Stimulated activated CD8-positive, alpha-beta memory T cell treated with anti-CD3 and anti-CD28 coated beads, Interleukin-7, amount 100 ng/mL, for 1 hour (primary cell): ENCODE measurements around the gene TOR4A.

ENCODE experiments used
- DNase-seq, 2 donors: peaks; one replicate each; pipeline ENCODE4 v3.0.0-alpha.2; 2020; ENCODE audit warnings: low read depth in 2 of 2

TOR4A gene

DNA sequence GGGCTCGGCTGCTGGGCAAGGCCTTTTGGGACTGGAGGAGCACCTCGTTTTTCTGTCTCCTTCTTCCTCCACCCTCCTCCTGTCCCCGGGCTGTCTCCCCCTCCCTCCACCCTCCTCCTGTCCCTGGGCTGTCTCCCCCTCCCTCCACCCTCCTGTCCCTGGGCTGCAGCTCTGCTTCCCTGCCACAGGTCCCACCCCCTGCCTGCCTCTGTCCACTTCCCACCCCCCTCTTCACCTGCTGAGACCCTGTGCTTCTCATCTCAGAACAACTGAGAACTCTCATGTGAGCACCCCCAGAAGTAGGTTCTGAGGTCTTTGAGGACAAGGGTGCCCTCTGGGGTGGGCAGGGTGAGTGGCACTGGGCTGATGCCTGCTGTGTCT, 5.8 kb upstream of the TOR4A start:
- no peak for DNase-seq

DNA sequence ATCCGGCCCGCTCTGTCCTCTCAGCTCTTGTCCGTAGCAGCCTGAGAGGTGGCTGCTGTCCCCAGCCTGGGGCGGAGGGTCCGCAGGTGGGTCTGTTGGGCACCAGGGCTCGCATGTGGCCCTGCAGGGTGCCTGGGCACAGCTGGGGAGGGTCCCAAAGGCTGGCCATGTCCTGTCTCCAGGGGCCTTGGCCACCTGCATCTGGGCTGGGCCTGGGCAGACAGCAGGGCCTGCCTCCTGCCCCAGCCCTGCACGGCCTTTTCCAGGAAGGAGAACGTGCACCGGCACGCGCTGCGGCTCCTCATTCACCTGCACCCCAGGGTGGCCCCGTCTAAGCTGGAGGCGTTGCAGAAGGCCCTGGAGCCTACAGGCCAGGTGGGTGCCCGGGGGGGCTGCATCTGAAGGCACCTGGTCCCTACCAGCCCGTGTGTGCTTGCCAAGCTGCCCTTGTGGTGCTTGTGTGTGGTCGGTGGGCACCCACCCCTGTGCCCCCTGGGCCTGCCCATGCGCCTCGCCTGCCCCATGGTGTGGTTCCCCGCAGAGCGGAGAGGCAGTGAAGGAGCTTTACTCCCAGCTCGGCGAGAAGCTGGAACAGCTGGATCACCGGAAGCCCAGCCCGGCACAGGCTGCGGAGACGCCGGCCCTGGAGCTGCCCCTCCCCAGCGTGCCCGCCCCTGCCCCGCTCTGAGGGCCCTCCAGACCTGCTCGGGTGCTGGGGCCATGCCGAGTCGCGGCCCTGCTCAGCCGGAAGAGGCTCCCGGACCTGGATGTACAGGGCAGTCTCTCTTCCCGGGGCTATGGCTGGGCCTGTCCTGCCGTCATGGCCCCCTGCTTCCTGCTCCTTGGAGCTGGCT, 5.1 kb upstream of the TOR4A start:
- no peak for DNase-seq

DNA sequence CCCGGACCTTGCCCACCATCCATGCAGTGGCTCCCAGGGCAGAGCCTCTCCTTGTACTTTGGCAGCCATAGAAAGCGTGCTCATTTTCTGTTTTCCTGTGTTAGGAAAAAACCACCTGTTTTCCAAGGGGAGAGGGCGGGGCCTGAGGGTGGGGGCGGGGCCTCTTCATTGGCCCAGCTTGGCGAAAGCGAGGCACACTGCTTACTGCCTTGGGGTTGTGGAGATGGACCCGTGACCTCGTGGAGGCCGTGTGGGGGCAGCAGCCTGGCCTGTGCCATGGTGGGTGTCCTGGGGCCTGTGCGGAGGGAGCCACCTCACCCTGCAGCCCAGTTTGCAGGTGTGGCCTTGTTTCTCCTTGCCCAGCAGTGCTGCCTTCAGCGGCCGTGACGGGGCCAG, 4.4 kb upstream of the TOR4A start:
- DNase-seq, result no peak

DNA sequence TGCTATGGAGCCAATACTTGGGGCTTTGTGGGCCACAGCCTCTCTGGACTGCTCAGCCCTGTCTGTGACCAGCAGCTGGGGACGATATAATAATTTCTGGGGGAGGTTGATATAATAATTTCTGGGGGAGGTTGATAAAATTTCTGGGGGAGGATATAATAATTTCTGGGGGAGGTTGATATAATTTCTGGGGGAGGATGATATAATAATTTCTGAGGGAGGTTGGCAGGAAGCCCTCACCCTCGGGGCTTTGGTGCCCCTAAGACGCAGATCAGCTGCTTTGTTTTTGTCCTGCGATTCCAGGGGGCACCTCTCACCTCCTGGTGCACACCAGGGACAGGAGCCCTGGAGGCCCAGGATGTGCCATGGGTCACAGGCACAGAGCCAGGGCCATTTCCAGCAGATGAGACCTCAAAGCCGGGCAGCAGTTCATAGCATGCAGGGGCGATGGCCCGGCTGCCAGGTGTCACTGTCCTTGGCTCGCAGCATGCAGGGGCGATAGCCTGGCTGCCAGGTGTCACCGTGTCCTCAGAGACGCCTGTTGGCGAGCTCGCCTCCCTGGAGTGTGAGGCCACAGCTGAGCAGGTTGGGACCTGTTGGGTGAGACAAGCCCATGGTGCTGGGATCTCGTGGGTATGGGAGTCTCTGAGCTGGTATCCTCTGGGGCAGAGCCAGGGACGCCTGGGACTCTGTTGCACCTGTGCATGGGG, 3.8 kb upstream of the TOR4A start:
- DNase-seq, result no peak

DNA sequence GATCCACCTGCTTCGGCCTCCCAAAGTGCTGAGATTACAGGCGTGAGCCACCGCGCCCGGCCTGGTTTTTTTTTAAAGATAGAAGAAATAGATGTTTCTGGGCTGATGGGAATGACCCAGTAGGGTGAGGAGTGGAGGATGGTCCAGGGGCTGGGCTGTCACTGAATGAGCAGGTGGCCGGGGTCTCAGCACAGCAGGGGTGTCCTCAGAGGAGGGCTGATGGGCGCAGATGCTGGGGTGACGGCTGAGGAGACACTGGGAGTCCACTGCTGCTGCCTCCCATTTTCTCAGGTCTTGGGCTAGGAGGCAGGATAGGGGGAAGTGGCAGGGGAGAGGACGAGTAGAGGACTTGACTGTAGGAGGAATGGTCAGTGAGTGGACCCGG, 2.3 kb upstream of the TOR4A start:
- DNase-seq, result no peak

DNA sequence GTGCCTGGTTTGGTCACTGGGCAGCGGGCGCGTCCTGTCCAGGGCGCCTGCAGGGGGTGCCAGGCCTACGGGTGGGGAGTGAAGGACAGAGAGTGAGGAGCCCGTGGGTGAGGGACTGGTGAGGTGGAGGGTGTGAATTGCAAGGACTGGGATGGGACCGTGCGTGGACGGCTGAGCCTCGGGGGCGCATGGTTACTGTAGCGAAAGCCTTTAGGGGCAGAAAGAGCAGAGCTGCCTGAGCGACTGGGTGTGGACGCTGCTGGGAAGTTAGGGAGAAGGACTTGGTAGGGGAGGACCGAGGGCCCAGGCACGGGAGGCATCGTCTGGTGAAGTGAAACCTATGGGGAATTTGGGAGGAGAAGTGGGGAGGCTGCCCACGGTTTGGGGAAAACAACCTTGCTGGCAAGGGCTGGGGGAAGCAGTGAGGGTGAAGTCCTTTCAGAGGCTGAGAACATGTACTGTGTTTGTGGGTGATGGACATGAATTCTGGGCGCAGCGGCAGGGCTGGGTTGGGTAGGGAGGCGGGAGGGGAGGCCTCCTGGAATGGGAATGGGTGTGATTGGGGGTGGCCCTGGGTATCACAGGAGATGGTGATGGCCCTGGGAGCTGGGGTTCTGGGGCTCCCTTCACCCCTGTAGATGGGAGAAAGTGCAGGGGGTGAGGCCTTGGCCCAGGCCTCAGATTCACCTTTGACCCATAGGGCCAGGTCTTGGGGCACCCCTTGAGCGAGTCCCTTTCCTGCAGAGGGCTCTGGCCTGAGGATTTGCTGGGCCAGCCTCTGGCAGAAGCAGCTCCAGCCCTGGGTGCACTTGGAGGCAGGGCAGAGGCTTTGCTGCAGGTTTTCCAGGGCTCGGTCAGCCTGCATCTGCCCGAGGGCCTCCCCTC, 1.7 kb upstream of the TOR4A start:
- no peak for DNase-seq

DNA sequence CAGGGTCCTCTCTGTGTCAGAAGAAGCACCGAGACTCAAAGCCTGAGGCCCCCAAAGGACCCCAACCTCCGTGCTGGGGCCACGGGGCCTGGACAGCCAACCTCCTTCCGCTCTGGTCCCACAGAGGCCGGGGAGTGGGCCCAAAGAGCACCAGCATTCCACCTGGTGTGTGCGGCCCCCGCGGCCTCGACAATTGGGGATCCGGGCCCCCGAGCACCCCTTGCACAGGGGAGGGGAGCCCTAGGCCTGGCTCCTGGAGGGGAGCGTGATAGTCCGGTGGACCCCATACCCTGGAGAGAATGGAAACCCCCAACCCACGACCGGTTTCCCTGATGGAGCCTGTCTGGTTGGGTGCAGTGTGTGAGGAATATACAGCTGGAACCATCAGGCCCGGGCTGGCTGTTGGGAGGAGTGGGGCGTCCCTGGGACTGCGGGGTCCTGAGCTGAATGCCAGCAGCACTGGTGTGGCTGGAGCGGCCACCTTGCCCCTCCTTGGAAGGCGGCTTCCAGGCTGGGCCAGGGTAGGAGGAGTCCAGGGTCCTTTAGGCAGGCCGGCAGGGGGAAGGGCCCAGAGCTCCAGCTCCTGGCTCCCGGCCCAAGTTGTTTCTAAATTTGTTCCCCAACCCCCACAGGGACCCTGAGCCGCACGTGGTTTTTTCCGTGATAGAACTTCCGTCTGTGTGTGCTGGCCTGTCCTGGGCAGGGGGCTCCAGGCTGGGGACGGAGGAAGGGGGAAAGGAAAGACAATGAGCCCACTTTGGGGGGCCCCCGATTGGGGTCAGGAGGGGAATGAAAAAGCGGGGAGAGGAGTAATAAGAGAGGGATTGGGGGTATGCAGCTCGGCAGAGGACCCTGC, 825 bp upstream of the TOR4A start:
- no peak for DNase-seq

DNA sequence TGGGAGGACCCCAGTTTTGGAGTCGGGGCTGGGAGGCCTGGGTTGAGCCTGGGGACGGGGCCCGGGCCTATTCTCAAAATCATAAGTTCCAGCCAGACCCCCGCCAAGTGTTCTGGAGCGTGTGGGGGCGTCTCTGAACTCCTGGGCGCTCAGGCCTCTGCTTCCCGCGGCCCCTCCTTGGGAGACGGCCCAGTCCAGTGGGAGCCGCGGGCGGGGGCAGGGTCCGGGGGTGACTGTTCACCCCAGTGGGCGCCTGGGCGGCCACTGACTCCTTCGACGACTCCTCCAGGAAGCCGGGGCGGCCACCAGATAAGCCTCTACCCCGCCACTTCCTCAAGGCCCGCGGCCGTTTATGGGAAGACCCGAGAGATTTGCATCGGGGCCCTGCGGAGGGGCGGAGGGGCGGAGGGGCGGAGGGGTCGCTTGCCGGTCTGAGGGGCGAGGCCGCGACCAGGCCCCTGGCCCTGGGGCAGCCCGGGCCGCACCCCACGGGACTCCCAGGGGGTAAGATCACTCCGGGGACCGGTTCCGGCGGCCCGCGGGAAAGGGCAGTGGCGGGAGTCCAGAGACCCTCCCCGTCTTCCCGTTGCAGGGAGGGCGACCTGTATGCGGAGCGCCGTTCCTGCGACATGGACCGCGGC, 655 bp downstream of the TOR4A start:
- DNase-seq, result no peak

DNA sequence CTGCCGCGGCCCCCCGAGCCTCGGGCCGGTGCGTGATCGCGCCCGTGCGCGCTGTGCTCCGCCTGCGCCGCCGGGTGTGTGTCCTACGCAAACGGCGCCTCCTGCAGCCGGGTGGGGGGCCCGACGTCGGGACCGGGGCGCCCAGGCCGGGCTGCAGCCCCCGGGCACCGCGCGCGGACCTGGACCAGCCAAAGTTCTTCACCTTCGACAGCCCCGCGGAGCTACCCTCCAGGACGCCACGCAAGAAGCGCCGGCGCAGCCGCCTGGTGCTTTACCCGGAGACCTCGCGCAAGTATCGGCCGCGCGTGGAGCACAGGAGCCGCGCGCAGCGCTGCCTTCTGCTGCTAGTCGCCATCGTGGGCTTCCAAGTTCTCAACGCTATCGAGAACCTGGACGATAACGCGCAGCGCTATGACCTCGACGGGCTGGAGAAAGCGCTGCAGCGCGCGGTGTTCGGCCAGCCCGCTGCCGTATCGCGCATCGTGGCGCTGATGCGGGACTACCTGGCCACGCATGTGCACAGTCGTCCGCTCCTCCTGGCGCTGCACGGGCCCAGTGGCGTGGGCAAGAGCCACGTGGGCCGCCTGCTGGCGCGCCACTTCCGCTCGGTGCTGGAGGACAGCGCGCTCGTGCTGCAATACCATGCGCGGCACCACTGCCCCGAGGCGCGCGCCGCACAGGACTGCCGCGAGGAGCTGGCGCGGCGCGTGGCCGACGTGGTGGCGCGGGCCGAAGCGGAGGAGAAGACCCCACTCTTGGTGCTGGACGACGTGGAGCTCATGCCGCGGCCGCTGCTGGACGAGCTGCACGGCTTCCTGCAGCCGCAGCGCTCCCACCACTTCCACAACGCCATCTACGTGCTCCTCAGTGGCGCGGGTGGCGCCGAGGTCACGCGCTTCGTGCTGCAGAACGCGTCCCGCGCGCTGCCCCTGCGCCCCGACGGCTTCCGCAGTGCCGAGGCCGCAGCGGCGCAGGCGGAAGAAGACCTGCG, 1.5 kb downstream of the TOR4A start:
- DNase-seq, result no peak

DNA sequence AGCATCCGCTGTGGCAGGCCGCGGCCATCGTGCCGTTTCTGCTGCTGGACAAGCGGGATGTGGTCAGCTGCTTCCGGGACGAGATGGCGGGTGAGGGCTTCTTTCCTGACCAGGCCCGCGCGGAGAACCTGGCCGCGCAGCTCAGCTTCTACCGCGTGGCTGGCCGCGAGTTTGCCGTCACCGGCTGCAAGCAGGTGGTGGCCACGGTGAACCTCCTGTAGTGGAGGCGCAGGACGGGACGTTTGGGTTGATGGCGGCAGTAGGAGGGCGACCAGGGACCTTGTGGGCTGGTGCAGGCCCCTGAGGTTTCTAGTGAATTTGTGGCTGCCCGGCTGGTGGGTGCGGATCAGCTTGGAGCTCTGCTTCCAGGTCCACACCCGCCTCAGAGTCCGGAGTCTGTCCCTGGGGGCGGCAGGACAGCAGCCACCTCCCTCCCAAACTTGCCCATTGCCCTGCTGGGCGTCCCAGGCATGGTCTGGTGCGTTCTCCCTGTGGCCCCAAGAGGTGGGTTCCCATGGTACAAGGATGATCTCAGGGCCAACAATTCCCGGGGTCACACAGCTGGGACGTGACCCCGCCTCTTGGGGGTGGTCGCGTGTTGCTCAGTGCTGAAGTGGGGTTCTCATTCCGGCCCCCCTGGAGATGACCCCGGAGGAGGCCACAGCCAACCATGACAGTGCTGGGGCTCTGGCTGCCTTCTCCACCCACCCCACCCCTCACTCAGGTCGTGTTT, 2.4 kb downstream of the TOR4A start:
- DNase-seq, result no peak

DNA sequence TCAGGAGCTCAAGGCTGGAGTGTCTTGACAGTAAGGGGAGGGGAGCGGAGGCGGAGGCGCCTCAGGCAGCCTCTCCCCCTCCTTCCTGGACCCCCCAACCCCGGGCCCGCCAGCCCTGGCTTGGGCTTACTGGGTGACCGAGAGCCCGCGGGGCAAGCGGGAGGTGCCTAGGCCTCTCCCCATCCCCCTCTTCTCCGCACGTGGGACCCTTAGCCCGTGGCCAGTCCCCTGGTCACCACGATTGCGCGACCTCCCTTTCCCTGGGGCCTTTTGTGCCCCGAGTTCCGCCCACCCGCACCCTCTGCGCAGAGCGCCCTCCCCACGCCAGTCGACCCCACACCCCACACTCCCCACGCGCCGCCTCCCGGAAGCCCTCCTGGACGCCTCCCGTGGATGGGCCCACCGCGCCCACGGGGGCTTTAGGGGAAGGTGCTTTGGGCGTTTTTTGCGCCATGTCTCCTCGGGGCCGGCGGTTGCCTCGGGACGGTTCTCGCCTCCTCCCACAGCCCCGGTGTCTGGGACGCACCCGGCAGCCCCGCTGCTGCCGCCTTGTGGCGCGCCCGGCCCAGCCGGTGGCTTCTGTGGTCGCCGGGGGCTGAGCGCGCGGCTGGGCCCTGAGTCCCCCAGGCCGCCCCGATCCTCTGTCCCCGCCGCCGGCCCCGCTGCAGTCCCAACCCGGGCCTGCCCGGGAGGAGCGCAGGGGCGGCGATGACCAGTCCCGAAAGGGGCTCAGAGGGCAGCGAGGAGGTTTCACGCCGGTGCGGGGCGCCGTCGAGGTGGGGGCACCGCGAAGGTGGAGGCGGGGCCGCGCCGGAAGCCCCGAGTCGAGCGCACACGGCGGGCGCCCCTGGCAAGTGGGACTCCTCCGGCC, 3.2 kb downstream of the TOR4A start:
- DNase-seq, result no peak

DNA sequence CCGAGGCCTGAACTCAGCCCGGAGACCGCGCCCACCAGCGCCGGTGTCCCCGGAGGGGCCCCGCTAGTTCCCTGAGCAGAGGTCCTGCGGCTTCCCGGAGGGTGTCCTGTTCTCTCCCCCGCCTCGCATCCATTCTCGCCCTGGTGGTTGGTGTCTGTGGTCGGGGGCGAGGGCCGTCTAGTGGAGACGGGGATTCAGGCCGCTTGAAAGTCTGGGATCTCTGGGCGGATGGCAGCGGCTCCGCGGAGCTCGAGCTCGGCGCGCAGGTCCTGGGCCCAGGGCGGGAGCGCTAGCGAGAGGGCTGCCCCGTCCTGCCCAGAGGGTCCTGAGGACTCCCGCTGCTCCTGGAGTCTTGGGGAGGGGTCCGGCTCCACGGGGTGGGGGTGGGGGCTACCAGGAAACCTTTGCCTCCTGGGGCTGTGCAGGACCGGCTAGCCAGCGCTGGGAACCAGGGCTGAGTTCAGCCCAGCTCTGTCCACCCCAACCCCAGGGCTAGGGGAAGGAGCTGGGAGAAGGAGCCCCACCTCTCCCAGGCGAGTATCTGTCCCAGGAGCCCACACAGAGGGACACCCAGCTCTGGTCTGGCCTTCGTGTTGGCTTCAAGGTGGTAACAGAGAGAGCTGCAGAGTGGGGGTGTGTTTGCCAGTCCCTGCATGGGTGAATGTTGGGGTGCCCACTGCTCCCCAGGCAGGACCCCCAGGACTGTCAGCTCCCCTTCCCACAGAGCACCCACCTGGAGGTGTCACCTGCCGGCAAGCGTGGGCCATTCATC, 4.0 kb downstream of the TOR4A start:
- no peak for DNase-seq

DNA sequence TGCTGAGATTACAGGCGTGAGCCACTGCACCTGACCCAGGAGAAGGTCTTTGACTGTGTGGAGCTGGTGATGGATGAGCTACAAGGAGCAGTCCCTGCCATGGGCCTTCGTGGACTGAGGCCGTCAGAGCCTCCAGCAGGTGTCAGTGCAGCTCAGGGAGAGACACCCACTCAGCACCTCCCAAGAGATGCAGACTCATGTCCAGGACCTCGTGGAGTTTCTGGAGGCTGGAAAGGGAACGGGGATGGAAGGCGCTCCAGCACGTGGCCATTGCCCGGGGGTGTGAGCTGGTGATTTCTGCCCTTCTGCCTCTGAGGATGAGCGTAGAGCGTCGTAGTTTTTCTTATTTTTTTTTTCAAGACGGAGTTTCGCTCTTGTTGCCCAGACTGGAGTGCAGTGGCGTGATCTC, 9.5 kb downstream of the TOR4A start:
- DNase-seq, result no peak

DNA sequence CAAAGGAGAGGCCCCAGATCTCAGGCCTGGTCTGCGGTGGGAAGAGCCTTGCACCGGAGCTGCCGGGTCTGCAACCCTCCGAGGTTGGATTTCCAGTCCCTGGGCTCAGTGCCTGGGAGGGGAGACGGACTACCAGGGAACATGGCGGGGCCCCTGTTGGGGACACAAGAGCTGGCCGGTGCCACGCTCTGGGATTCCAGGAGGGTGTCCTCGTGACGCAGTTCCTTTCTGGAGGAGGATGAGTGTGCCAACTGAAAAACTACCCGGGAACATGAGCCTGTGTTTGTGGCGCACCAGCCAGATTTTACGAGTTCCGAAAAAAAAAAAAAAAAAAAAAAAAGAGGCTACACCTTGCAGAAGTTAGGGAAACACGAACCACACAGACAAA, 15.6 kb downstream of the TOR4A start:
- DNase-seq, result no peak

DNA sequence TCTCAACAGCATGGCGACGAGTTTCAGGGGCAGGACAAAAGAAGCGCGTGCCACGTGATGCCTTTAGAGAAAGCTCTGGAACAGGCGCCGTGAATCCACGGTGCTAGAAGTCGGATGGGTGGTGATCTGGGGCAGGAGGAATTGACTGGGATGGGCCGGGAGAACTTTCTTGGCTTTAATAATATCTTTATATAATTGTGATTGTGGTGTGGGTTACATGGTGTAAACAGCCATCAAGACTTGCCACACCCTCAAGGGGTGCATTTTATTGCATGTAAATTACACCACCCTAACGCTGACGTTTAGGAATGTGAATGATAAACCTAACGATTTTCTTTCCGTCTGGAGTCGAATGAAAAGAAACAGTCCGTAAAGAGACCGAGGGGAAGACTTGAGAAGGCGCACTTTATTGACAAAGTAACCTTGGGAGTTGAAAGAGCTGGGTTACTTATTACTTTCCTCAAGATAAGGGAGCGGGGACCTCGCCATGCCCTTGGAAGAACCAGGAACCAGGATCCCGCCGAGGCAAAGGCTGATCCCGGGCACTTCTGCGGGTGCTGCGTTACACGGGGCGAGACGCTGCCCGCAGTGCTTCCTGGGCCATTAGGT, 16.1 kb downstream of the TOR4A start:
- DNase-seq, result no peak

DNA sequence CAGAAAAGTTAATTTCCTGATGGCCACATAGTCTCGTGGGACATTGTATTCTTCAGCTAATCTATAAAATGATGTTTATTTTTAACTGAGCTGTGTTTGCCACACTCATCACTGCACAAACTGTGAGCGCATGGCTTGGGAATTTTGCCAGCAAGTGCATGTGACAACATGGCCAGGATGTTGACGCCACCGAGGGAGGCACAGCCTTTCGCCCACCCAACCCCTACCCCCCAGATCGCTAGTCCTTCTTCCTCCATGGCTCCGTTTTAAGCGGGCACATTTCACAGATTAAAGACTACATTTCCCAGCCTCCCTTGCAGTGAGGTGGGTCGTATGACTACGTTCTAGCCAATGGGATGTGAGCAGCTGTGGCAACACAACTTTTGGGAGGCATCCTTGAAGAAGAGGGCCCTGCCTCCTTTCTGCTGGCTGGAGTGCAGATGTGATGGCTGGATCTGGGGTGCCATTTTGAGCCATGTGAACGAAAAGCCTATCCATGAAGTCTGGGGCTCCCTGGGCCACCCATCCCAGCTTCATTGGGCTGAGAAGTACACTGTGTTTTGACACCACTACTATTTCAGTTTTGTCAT, 16.7 kb downstream of the TOR4A start:
- no peak for DNase-seq
